Suprapubic skin (tissue), 3 donors: ENCODE data around the gene CYSLTR2.

Experiments used
- CTCF ChIP-seq, 2 donors: fragments of 200-600 bp in 1 of 2; fragments of 450-650 bp in 1 of 2; sonication (generic) in 1 of 2; IDR thresholded peaks; one replicate each; pipeline ENCODE4 v1.5.1; 2016 to 2019; ENCODE audit warnings: antibody characterized with exemption in 2 of 2, mild to moderate bottlenecking in 1 of 2, moderate library complexity in 1 of 2
- POLR2AphosphoS5 ChIP-seq, 3 donors: sonication (generic); formaldehyde crosslinking; IDR thresholded peaks; one replicate each; pipeline ENCODE4 v1.6.1; 2017; ENCODE audit warnings: antibody characterized with exemption in 3 of 3

GRCh38 chr13:48653472-48653939 lies at the start of gene CYSLTR2:
- TF ChIP-seq POLR2AphosphoS5 (IDR thresholded peaks at IDR 0.05) (no peak), CTCF (IDR thresholded peaks at IDR 0.05) (no peak)
